K562 treated with DMSO at 1 percent for 48 hours (cell line): ENCODE measurements around the gene DYSF. TPM values are rescaled to one million over a fixed set of nuclear protein-coding genes. Genes with fewer than 3 reads are reported as not detected.

ENCODE experiments used
- total RNA-seq: library from RNA; unstranded; fragments of 300-600 nt; gene quantifications from 2 replicates; pipeline ENCODE4 v1.2.3, GENCODE V29; 2022; ENCODE audit warnings: low replicate concordance; ENCODE audit errors: extremely low read depth

DYSF gene
- total RNA-seq, result not detected in 2 replicates

DNA sequence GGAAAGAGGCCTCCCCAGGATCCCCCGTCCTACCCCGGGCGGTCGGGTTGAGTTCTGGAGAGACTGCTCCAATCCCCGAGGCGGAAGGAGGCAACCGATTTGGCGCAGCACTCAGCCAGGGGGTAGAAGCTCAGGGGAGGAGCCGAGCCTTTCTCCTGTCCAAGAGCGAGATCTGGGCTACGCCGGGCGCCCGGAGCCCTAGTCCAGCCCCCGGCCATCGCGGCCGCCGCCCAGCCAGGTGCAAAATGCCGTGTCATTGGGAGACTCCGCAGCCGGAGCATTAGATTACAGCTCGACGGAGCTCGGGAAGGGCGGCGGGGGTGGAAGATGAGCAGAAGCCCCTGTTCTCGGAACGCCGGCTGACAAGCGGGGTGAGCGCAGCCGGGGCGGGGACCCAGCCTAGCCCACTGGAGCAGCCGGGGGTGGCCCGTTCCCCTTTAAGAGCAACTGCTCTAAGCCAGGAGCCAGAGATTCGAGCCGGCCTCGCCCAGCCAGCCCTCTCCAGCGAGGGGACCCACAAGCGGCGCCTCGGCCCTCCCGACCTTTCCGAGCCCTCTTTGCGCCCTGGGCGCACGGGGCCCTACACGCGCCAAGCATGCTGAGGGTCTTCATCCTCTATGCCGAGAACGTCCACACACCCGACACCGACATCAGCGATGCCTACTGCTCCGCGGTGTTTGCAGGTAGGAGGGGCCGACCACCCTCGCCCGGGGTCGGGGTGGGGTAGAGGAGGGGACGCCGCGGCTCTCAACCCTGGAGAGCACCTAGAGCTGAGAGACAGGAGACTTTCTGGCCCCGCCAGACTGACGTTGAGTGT lies at the start of gene DYSF:
Gene DYSF, plus strand, starts transcription at position 158 of the 817 bp plus-strand sequence.

Other genes starting within 250 kb of the DYSF start
- gene PAIP2B, start 226.5 kb upstream of the DYSF start, total RNA-seq, result not detected in 2 replicates
- gene ZNF638, start 121.8 kb upstream of the DYSF start, total RNA-seq, result not detected in 2 replicates